Embryonic facial prominence (tissue), 1 donor: ENCODE measurements around the gene MATN1.

Experiments
- DNase-seq: peaks from one replicate; pipeline ENCODE4 v3.0.0-alpha.2; 2016; ENCODE audit errors: extremely low spot score

Gene MATN1

DNA sequence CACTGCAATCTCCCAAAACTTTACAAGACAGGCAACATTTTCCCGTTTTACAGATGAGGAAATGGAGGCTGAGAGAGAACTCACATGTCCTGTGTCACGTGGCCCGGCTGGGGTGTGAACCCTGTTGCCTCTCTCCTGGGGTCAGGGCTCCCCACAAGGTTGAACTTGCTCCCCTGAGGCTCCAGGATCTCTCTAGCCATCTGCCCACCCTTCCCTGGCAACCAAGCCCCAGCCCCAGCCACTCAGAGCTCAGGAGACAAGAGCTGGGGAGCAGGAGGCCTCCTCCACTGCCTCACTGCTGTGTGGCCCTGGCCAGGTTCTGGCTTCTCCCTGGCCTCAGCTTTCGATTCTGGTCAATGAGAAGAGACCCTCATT lies 22.4 kb upstream of the MATN1 start:
- no peak for DNase-seq

DNA sequence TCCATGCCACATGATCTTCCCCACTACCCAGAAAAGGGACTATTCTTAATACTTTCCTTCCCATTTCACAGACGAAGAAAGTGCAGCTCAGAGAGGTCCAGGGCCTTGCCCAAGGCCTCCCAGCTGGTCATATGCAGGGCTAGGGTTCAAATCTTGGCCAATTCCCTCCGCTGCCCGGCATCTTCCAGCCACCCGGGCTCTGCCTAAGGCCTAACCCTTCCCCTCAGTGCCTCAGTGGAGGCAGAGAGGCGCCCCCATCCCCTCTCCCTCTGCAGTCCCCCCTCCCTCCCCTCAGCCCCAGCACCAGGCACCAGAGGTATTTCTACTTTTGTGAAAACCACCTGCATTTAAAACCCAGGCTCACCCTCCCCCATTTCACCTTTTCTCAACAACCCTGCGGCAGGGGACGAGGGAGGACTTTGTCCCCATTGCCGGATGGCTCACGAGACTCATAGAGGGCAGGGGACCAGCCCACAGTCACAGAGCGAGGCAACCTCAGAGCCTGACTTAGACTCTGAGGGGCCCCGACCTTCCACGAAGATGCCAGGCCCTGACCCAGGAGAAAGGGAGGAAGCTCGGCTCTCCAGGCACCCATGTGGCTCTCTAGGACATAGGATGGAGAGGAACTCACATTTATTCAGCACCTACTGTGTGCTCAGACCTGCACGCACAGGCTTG lies 21.9 kb upstream of the MATN1 start:
- no peak for DNase-seq

DNA sequence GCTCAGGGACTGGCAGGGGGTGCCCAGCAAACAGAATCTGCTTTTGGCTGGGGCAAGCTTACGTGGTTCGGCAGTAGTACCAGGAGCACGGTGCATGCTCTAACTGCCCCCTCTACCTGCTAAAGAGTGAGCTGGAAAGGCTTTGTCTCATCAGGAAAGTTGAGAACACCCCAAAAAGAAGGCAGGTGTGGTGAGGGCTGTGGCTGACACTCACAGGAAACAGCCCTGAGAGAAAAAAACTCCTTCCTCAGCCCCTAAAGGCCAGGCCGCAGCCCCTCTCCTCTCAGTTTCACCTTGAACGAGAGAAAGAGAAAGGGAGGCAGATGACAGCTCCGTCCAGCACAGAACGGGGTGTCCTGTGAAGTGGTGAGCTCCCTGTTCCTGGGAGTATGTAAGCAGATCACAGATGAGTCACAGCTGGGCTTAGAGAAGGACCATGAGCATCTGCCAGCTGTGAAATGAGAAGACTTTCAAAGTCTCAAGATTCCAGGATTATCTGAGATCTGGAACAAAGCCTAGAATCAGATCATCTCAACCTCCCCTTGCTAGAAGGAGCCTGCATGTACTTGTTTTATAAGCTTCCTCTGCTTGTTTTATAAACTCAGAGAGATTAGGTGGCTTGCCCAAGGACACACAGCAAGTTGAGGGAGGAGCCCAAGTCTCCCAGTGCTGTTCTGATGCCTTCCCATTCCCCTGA lies 20.8 kb upstream of the MATN1 start:
- DNase-seq = no peak

DNA sequence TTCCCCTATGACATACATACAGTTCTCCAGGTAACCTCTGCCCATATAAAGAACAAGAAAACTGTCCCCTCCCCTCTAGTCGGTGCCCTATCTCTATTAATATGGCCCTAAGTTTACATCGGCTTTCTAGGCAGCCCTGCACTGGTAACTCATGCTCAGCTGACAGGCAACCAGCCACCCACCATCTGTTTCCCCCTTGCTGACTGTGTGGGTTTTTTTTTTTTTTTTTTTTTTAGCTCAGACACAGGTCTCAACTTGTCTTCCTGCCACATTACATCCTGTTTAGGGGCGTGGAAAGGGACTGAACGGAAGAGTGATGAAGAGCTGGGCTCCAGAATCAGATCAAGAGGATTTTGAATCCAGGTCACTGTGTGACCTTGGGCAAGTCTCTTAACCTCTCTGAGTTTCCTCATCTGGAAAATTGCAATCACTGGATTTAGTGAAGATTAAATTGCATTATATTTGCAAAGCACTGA lies 20.2 kb upstream of the MATN1 start:
- no peak for DNase-seq

DNA sequence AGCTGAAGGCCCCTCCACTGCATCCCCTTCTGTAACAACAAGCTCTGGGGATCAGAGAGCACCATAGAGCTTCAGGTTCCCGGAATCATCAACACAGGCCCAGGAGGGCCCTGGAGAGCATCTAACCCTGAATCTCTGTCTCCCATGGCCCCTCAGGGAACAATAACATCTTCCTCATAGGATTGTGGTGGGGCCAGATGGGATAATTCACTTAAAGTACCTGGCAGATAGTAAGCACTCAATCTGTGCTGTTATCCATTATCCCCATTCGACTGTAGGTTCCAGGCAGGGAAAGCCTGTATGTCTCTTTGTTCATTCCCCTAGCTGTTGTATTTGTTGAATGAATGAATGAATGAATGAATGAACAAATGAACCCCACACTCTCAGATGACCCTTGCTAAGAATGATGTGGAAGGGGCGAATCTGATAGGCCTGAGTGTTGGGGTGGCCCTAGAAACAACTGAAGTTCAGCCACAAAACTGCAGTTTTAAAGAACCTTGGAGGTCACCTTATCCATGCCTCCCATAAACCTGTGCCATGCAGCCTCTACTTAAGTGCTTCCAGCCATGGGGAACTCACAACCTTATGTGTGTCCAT lies 19.7 kb upstream of the MATN1 start:
- no peak for DNase-seq

DNA sequence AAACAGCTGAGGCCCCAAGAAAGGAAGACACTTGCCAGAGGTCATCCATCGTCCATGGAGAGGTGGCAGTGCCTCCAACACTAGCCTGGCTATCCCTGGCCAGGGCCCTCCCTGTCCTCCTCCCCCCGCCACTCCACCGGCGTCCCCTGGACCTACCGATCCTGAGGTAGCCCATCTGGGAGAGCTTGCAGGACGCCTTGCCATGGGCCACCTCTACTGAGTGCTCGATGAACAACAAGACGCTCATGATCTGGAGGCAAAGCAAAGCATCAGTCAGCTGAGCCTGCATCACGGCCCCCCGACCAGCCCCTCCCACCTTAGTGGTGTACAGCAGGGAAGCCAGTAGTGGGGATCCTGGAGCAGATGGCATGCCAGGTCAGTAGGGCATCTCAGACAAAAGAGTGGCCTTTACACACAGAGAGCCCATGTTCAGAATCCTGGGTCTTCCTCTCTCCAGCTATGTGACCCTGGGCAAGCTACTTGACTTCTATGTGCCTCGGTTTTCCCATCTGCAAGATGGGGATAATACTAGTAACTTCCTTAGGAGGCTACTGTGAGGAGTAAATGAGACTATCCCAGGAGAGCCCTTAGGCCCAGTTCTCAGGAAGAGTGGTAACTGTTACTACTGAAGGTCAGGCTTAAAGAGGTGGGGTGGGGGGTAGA lies 19.0 kb upstream of the MATN1 start:
- no peak for DNase-seq

DNA sequence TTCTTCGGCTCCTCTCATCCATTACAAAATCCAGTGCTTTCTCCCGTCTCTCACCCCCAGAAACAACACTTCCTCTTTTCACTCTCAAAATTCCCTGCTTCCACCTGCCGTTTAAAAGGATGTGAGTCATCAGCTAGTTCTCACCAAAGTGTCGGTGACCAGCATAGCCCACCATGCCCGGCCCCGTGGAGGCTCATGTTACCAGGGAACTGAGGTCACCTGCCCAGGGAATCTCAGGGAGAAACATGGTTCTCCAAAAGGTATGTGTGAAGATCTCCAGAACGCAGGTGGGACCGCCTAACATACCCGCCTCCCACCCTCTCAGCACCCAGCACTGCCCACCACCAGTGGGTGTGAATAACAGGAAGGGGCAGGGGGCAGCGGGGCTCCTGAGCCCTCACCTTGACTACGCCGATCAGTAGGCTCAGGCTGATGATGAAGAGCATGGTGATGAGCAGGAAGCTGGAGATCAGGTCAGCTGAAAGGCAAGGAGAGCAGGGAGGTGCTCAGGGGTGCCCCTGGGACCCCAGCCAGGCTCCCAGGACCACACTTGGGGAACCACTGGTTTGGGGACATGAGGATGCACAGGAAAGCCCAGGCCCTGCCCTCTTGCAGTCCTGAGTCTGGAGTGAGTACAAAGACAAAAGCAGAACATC lies 18.0 kb upstream of the MATN1 start:
- DNase-seq = no peak

DNA sequence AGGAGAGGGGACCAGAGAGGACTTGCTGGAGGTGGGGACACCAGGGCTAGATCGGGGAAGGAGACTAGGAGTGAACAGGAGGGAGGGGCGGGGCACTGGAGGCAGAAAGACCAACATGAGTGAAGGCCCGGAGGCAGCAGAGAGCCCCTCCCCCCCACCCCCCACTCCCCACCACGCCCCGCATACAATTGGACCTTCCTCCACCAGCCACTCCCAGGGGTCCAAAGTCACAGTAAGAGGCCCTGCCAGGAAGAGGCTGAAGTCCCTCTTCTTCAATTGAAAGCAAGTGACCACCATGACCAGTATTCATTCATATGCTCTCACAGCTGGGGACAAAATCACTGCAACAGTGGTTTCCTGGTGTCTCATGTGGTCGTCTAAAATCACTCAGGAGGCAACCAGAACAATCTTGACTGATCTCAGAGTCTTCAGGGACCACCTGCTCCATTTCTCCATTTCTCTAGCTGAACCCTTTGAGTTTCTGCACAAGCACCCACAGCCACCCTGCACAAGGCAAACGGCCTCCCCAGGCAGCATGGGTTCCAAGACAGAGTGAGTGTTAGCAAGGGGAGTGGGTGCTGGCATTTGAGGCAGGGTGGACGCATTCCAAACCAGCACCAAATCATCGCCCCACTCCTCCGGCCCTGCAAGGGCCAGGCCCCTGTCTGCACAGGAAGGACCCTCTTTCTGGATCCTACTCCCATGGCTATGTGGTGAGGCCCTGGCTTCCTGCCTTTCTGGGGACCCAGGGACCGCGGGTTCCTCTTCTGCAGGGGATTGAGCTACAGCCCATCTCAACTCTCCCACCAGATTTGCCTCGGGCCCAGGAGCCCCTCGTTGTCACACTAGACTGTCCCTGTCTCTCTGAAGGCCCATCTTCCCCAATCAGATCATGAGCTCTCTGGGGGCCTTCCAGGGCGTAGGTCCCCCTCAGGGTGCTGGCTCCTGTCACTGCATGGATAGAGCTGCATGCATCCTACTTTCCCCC lies 17.2 kb upstream of the MATN1 start:
- DNase-seq = no peak

DNA sequence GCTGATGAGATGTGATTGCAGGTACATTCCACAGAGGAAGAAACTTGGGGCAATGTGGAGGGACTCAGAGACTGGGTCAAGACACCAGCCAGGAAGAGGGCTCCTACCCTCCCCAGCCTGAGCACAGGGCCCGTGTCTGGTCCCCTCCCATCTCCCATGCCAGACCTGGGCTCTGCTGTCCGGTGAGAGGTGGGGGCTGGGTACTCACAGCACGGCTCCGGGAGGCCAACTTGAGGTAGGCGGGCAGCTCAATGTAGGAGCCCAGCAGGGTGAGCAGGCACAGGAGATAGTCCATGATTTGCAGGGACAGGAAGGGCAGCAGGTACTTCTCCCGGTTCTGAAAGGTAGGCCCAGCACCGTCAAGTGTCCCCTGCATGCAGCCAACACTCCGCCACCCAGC lies 16.2 kb upstream of the MATN1 start:
- DNase-seq = no peak

DNA sequence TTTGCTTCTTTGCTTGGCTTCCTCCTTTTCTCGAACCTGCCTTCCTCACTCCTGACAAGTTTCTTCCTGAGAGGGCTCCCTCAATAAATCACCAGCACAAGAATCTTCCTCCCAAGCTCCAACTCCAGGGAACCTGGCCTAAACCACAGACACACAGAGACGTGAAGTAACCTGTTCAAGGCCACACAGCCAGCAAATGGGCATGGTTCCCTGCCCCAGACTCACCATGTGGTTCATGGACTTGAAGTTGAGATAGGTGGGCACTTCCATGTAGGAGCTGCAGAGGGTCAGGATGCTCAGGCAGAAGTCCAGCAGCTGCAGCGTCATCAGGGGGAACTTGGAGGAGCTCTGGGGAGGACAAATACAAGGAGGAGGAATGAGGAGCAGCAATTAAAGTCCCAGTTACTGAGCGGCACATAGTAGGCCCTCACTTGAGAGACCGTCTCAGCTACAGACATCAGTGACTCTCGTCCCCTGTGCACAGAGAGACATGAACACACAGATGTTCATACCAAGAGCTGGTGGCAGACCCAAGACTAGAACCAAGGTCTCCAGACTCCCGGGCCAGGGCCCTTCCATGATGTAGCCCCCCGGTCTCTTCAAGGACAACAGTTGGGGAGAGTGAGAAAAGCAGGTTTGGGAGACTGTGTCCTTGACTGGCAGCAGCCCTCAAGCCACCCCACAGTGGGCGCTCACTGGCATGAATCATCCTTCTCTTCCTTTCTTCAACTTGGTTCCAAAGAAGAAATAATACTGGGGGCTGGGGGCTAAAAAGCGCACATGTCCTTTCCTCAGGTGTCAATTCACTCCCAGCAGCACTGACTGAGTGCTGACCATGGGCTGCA lies 15.6 kb upstream of the MATN1 start:
- no peak for DNase-seq

DNA sequence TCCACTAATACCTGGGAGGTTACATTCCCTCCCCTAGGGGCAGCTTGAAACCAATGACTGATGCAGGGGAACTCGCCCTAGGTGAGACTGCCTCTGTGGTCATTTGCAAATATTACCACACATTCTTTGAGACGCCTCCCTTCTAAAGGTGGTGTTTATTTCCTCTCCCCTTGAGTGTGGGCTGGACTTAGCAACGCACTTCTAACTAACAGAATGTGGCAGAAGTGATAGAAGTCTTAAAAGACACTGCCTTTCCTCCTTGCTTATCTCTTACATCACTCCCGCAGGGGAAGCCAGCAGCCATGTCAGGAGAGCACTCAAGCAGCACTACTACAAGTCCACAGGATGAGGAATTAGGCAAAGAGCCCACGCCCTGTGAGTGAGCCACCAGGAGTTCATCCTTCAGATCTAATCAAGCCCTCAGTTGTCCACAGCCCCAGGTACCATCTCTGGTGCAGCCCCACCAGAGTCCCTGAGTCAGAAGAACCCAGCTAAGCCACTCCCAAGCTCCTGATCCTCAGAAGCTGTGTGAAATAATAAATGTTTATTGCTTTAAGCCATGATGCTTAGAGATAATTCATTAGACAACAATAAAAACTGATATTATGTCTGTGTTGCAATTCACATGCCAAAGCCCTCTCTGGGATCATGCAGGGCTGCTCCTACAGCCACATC lies 14.8 kb upstream of the MATN1 start:
- no peak for DNase-seq

DNA sequence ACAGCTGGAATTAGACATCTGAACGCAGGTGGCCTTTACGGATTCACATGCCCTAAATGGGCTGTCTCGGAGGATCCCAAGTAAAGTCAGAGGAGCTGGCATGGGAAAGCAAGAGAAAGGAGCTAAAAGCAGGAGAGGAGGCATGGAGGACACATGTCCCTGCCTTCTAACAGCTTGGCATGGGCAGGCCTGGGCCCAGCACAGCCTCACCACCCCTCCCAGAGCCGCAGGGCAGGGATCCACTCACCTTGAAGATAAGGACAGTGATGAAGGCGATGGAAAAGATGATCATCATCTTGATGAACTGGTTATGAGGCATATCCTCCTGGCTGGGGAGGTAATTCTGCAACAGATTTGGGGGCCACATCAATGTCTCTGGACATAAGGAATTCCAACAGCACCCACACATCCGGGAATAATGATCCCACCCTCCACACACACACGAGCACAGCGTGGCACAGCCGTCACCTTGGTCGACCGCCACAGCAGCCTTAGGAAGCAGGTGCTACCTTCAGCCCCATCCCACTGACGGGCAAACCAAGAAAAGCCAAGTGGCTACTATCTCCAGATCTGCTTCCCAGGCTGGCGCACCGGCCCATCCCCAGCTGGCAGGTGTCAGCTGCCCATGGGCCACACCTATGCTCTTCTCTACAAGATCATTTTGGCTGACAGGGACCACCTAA lies 14.1 kb upstream of the MATN1 start:
- no peak for DNase-seq

DNA sequence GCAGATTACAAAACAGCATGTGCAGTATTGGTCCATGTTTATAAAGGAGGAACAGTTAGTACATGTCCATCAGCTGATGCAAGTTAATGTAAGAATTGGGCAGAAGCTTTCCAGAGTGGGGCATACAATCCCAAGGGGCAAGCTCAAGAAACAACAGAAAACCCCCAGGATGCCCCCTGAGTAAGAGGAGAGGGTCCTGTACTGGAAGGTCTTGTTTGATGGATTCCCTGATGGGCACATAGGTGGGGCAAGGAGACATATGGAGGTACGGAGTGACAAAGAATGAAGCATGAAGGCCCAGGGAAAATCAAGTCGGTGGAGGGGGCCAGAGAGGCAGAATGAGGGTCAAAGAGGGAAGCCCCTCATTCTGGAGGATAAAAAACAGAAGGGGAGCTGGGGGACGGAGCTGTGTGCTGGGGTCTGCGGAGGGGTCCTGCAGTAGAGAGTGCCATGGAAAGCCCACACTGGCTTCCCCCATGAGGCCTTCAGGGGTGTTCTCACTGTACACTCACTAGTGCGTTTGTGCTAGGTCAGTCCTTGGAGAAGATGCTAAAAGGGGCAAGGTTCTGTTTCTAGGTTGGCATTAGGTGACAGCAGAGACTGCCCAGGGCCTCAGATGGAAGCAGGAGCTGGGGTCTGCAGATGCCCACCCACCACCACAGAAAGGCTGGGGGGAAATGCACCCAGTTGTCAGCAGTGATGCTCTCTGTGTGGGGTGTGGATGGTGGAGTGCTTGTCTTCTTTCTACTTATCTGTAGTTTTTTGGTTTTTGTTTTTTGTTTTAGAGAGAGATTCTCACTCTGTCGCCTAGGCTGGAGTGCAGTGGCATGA lies 12.5 kb upstream of the MATN1 start:
- no peak for DNase-seq

DNA sequence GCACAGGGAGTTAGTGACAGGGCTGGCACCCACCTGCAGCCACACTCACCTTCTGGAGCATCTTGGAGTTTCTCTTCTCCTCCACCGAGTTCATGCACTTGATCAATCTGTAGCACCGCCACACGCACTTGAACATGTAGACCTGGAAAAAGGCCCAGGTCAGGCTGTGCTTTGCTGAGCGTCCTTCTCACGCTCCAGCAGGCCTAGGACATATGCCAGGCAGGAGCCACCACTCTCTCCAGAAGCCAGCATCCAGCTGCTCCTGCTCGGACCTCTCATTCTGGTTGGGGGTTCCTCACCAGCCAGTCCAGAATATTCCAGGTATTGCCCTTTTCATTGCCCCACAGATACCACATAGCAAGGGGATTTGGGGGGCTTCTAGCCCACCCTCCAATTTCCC lies 11.7 kb upstream of the MATN1 start:
- DNase-seq = no peak

DNA sequence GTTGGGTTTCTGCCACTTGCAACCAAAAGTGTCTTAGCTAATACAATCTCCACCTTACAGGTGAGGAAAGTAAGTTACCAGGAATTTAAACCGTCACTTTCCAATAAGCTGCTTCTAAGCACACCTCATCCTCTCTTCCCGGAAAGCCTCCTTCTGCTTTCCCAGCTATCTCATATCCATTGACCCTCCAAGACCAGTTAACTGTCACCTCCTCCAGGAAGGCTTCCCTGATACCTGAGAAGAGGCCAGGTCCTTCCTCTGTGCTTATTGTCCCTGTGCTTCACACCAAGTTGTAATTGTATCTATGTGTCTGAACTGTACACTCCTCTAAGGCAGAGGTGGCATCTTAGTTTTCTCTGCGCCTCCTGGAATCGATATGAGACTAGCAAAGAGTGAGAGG lies 11.2 kb upstream of the MATN1 start:
- no peak for DNase-seq

DNA sequence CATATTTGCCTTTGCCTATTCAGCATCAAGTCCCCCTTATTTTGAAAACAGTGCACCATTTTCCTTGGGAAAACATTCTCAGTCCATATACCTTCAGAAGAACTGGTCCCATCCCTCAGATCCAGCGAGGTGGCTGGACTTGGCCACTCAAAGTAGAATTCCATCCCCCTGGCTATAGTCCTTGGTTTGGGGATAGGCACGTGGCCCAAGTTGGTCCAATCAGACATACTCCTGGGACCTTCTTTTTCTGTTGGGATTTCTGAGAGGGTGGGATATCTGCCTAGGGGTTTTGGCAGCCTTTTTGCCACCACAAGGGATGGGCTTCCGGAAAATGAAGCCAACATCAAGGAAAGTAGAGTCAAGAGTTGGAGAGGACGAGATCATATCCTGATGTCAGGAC lies 10.7 kb upstream of the MATN1 start:
- no peak for DNase-seq

DNA sequence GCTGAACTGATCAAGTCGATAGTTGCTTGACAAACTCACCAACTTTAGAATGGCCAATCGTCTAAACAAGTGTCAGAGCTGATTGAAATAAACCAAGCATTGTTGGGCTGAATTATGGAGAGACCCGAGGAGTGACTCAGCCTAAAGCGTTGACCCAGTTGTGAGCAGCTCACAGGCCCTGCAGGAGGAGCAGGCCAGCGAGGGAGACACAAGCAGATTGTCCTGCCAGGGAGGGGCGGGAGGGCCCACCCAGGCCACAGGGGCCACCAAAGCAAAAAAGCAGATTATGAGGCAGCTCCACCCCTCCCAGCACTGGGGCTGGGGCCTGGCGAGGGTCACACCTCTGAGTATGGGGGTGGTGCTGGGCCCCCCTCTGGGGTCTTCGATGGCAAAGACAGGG lies 10.1 kb upstream of the MATN1 start:
- no peak for DNase-seq
